Fibroblast of mammary gland (primary cell): ENCODE results near the gene IL18R1.
A peak's percentile ranks its signal among the peaks of the same experiment; 100 is the strongest.

Source experiments
- DNase-seq: peaks from one replicate; pipeline ENCODE4 v3.0.0-alpha.2; 2010; ENCODE audit warnings: low read depth
- H3K4me3 ChIP-seq: 2 replicates; pipeline ENCODE4 v1.5.1; 2011; ENCODE audit warnings: low read depth, mild to moderate bottlenecking, low read length, moderate library complexity; ENCODE audit not compliant: control insufficient read depth
- CTCF ChIP-seq: conservative IDR thresholded peaks from 2 replicates; pipeline ENCODE4 v1.5.1; 2011; ENCODE audit warnings: low read depth, low read length, inconsistent platforms; ENCODE audit not compliant: control insufficient read depth, insufficient read depth

The IL18R1 gene

GRCh38 chr2:102355526-102356380, at the start of gene IL18R1:
Gene IL18R1, plus strand, starts transcription at chr2:102355796. Its CDS starts 6,865 bp downstream, at chr2:102362661.
- H3K4me3 ChIP-seq, result peak within 1 kb of the TSS; percentile 71
- TF ChIP-seq CTCF, result peak; percentile 44
- DNase-seq, result peak; percentile 59

GRCh38 chr2:102306125-102306524, 49.5 kb upstream of the IL18R1 start:
- TF ChIP-seq CTCF, result no peak
- DNase-seq, result no peak
- H3K4me3 ChIP-seq, result no peak overlapping the region

GRCh38 chr2:102310964-102311640, 44.5 kb upstream of the IL18R1 start, which contains the start of gene IL1RL1:
Gene IL1RL1, plus strand, starts transcription at chr2:102311563. Its CDS starts 26,702 bp downstream, at chr2:102338265.
- no peak for TF ChIP-seq CTCF
- no peak within 1 kb of the TSS for H3K4me3 ChIP-seq
- DNase-seq, result no peak

GRCh38 chr2:102313025-102313424, 42.6 kb upstream of the IL18R1 start:
- H3K4me3 ChIP-seq, result no peak overlapping the region
- no peak for TF ChIP-seq CTCF
- DNase-seq, result peak; percentile 93

- no peak for DNase-seq
- no peak for TF ChIP-seq CTCF
- no peak overlapping the region for H3K4me3 ChIP-seq
Observed at GRCh38 chr2:102313471-102313870, 42.1 kb upstream of the IL18R1 start.

GRCh38 chr2:102313950-102314349, 41.6 kb upstream of the IL18R1 start:
- no peak for TF ChIP-seq CTCF
- DNase-seq, result peak; percentile 77
- H3K4me3 ChIP-seq, result no peak overlapping the region
